Endodermal cell (in vitro differentiated cells): Measurements from ENCODE around the gene ZPR1. TPM values are rescaled to one million over a fixed set of nuclear protein-coding genes. Genes with fewer than 3 reads are reported as not detected.

Source experiments
- DNase-seq: peaks from one replicate; pipeline ENCODE4 v3.0.0-alpha.2; 2017
- H3K27ac ChIP-seq: 2 replicates; pipeline ENCODE4 v1.5.1; 2013; ENCODE audit warnings: mild to moderate bottlenecking, low read depth, low read length, moderate library complexity
- H3K27me3 ChIP-seq: 2 replicates; pipeline ENCODE4 v1.6.1; 2013; ENCODE audit warnings: mild to moderate bottlenecking, low read length, moderate library complexity; ENCODE audit not compliant: insufficient read depth, control insufficient read depth, poor library complexity, severe bottlenecking
- H3K36me3 ChIP-seq: 2 replicates; pipeline ENCODE4 v1.7.0; 2013; ENCODE audit warnings: mild to moderate bottlenecking, low read length, moderate library complexity; ENCODE audit not compliant: control insufficient read depth, insufficient read depth
- H3K4me1 ChIP-seq: one replicate; pipeline ENCODE4 v1.7.0; 2013; ENCODE audit warnings: low read length; ENCODE audit not compliant: control insufficient read depth, insufficient read depth
- H3K4me3 ChIP-seq: 2 replicates; pipeline ENCODE4 v1.5.1; 2013; ENCODE audit warnings: mild to moderate bottlenecking, low read length, moderate library complexity
- H3K9ac ChIP-seq: 2 replicates; pipeline ENCODE4 v1.6.1; 2013; ENCODE audit warnings: mild to moderate bottlenecking, low read length, moderate library complexity; ENCODE audit not compliant: poor library complexity, severe bottlenecking; ENCODE audit errors: extremely low read depth
- H3K9me3 ChIP-seq: 2 replicates; pipeline ENCODE4 v1.6.1; 2013; ENCODE audit warnings: mild to moderate bottlenecking, low read length, moderate library complexity; ENCODE audit not compliant: control insufficient read depth
- H3K27ac Mint-ChIP-seq: 2 replicates; pipeline ENCODE4 v1.8.0; 2020; ENCODE audit warnings: mixed read lengths
- H3K27me3 Mint-ChIP-seq: 2 replicates; pipeline ENCODE4 v1.8.0; 2021; ENCODE audit warnings: mild to moderate bottlenecking, mixed read lengths; ENCODE audit not compliant: insufficient read depth
- H3K36me3 Mint-ChIP-seq: 2 replicates; pipeline ENCODE4 v1.8.0; 2020; ENCODE audit warnings: low read depth, mixed read lengths
- H3K4me1 Mint-ChIP-seq: 2 replicates; pipeline ENCODE4 v1.8.0; 2020; ENCODE audit warnings: mixed read lengths
- H3K4me3 Mint-ChIP-seq: 2 replicates; pipeline ENCODE4 v1.8.0; 2020; ENCODE audit warnings: mild to moderate bottlenecking, moderate library complexity, mixed read lengths
- H3K9me3 Mint-ChIP-seq: 2 replicates; pipeline ENCODE4 v1.8.0; 2020; ENCODE audit warnings: mild to moderate bottlenecking, mixed read lengths
- CTCF ChIP-seq: fragments of 200-600 bp; sonication (generic); conservative IDR thresholded peaks from 2 replicates; pipeline ENCODE4 v1.5.0; 2021; ENCODE audit warnings: antibody characterized with exemption, mild to moderate bottlenecking
- WGBS, 2 experiments: methylation state at CpG; one replicate each; pipeline versions ENCODE4 v1.1.5 to v1.1.7; 2013; ENCODE audit warnings: missing lambda C conversion rate in 2 of 2, mixed read lengths in 1 of 2; ENCODE audit not compliant: insufficient coverage in 1 of 2, insufficient read length in 1 of 2; 5-methylcytosine and 5-hydroxymethylcytosine counted together
- long read RNA-seq, 4 experiments: library from polyadenylated mRNA in 2 of 4; library from RNA in 1 of 4; library from capped mRNA in 1 of 4; stranded (forward) in 3 of 4; unstranded in 1 of 4; transcript quantifications; one replicate each; pipeline ENCODE4 v2.0.0, GENCODE V29; 2020 to 2021; ENCODE audit warnings: inconsistent platforms in 1 of 4
- polyA plus RNA-seq, 2 experiments: library from polyadenylated mRNA; stranded (reverse); fragments of 50-300 nt; gene quantifications; one replicate each; pipeline ENCODE4 v1.2.3, GENCODE V29; 2013
- total RNA-seq, 2 donors: library from RNA; stranded (reverse); fragmentation: NEBNext Ultra II Directional in 1 of 2; extraction: Animal tissue kit (Norgen Biotek cat#: 25700) in 1 of 2; gene quantifications; 2 replicates in 1 of 2; 3 replicates in 1 of 2; pipeline ENCODE4 v1.2.1, GENCODE V29; 2021

The ZPR1 gene
- total RNA-seq = 10 to 100 TPM; 59.2 to 63.4 TPM
- 59.6 TPM for polyA plus RNA-seq (2013, experiment 1 of 2)
- 49.6 TPM for polyA plus RNA-seq (2013, experiment 2 of 2)
- long read RNA-seq, experiment 1, full-length matches to known transcripts = 11 of 22 reads
- long read RNA-seq, experiment 1, partial matches to known transcripts = 5 of 22 reads
- long read RNA-seq, experiment 1, other reads (novel, unspliced or antisense) = 6 of 22 reads
- long read RNA-seq, experiment 2, full-length matches to known transcripts = 130 of 141 reads
- long read RNA-seq, experiment 2, partial matches to known transcripts = 3 of 141 reads
- long read RNA-seq, experiment 2, other reads (novel, unspliced or antisense) = 8 of 141 reads
- long read RNA-seq, experiment 3, full-length matches to known transcripts = 353 of 379 reads
- long read RNA-seq, experiment 3, partial matches to known transcripts = 3 of 379 reads
- long read RNA-seq, experiment 3, other reads (novel, unspliced or antisense) = 23 of 379 reads
- long read RNA-seq, experiment 4, partial matches to known transcripts = 9 of 11 reads
- long read RNA-seq, experiment 4, other reads (novel, unspliced or antisense) = 2 of 11 reads

- 1% methylated on average over 21 to 56 of the region's 56 CpGs for WGBS, 2 experiments
- Mint-ChIP-seq H3K4me1 (peaks cover 19% of the 10 kb centered on the region), H3K36me3 (peaks cover 41% of the 10 kb centered on the region), H3K4me3 (peak within 1 kb of the TSS; percentile 95), H3K27ac (peak within 1 kb of the TSS; percentile 97), H3K27me3 (peaks cover 27% of the 10 kb centered on the region), H3K9me3 (no peaks in the 10 kb centered on the region)
- H3K4me1 ChIP-seq = peaks cover 5% of the 10 kb centered on the region
- no peak for TF ChIP-seq CTCF
- H3K4me3 ChIP-seq = peak within 1 kb of the TSS; percentile 93
- H3K27me3 ChIP-seq = peaks cover 6% of the 10 kb centered on the region
- H3K36me3 ChIP-seq = peaks cover 38% of the 10 kb centered on the region
- peak; percentile 88 for DNase-seq
- H3K27ac ChIP-seq = peak within 1 kb of the TSS; percentile 58
- H3K9ac ChIP-seq = peak within 1 kb of the TSS; percentile 66
- no peaks in the 10 kb centered on the region for H3K9me3 ChIP-seq
These were observed at the start of gene ZPR1 for GRCh38 chr11:116787786-116788486. Gene ZPR1, minus strand, starts transcription at chr11:116788023. Its CDS starts 33 bp downstream, at chr11:116787990.

GRCh38 chr11:116836632-116836991 is 48.8 kb upstream of the ZPR1 start:
- Histone ChIP-seq H3K27ac (no peak overlapping the region), H3K9ac (no peak overlapping the region), H3K36me3 (no peaks in the 10 kb centered on the region), H3K27me3 (no peaks in the 10 kb centered on the region), H3K9me3 (no peaks in the 10 kb centered on the region), H3K4me1 (peaks cover 24% of the 10 kb centered on the region), H3K4me3 (peak overlapping the region; percentile 56)
- 93 to 95% methylated on average over 4 to 7 of the region's 7 CpGs for WGBS, 2 experiments
- TF ChIP-seq CTCF = no peak
- Mint-ChIP-seq H3K4me1 (peaks cover 45% of the 10 kb centered on the region), H3K9me3 (peaks cover 6% of the 10 kb centered on the region), H3K36me3 (peaks cover 2% of the 10 kb centered on the region), H3K27ac (peak overlapping the region; percentile 77), H3K27me3 (peaks cover 12% of the 10 kb centered on the region), H3K4me3 (peak overlapping the region; percentile 31)
- no peak for DNase-seq

- H3K9me3 Mint-ChIP-seq = peaks cover 11% of the 10 kb centered on the region
- Histone ChIP-seq H3K4me3 (peak overlapping the region; percentile 56), H3K36me3 (no peaks in the 10 kb centered on the region), H3K9me3 (no peaks in the 10 kb centered on the region), H3K4me1 (peaks cover 24% of the 10 kb centered on the region), H3K27ac (no peak overlapping the region), H3K27me3 (no peaks in the 10 kb centered on the region), H3K9ac (no peak overlapping the region)
- peak; percentile 83 for TF ChIP-seq CTCF
- H3K27ac Mint-ChIP-seq = no peak overlapping the region
- peak overlapping the region; percentile 52 for H3K4me3 Mint-ChIP-seq
- peaks cover 2% of the 10 kb centered on the region for H3K36me3 Mint-ChIP-seq
- DNase-seq = peak; percentile 96
- 22 to 56% methylated on average over 14 to 57 of the region's 57 CpGs for WGBS, 2 experiments
- peaks cover 13% of the 10 kb centered on the region for H3K27me3 Mint-ChIP-seq
- H3K4me1 Mint-ChIP-seq = peaks cover 42% of the 10 kb centered on the region
These were observed 48.2 kb upstream of the ZPR1 start for GRCh38 chr11:116835791-116836631.
